ENCODE results near the gene ITPK1. TPM values are rescaled to one million over a fixed set of nuclear protein-coding genes. Genes with fewer than 3 reads are reported as not detected.
A peak's percentile ranks its signal among the peaks of the same experiment; 100 is the strongest.

Gene ITPK1
- total RNA-seq, 1 donor from 2014 or later: 112 TPM

- Histone ChIP-seq H3K27ac (replicated peaks) (peak overlapping the region; percentile 80), H3K4me3 (no peak overlapping the region), H3K4me1 (peaks cover 80% of the 10 kb centered on the region), H3K36me3 (no peaks in the 10 kb centered on the region), H3K9me3 (replicated peaks) (no peaks in the 10 kb centered on the region), H3K27me3 (ENCODE audit: low read depth) (no peaks in the 10 kb centered on the region)
- intact Hi-C loops (cut with micrococcal nuclease): no loop called here
- TF ChIP-seq CTCF (IDR thresholded peaks at IDR 0.05; ENCODE audit: borderline replicate concordance): no peak
- no peak for DNase-seq
These were observed 97.4 kb downstream of the ITPK1 start for GRCh38 chr14:93018366-93018765.

GRCh38 chr14:93017898-93018297, 97.8 kb downstream of the ITPK1 start:
- Histone ChIP-seq H3K36me3 (no peaks in the 10 kb centered on the region), H3K27me3 (ENCODE audit: low read depth) (no peaks in the 10 kb centered on the region), H3K9me3 (replicated peaks) (no peaks in the 10 kb centered on the region), H3K27ac (replicated peaks) (peak overlapping the region; percentile 80), H3K4me3 (no peak overlapping the region), H3K4me1 (peaks cover 83% of the 10 kb centered on the region)
- intact Hi-C loops (cut with micrococcal nuclease): no loop called here
- no peak for TF ChIP-seq CTCF (IDR thresholded peaks at IDR 0.05; ENCODE audit: borderline replicate concordance)
- DNase-seq: no peak

- TF ChIP-seq CTCF (IDR thresholded peaks at IDR 0.05; ENCODE audit: borderline replicate concordance): no peak
- H3K4me3 ChIP-seq: peak overlapping the region; percentile 15
- intact Hi-C loops (cut with micrococcal nuclease): no loop called here
- DNase-seq: peak; percentile 74
- H3K9me3 ChIP-seq (replicated peaks): no peaks in the 10 kb centered on the region
- peak overlapping the region; percentile 80 for H3K27ac ChIP-seq (replicated peaks)
- H3K4me1 ChIP-seq: peaks cover 89% of the 10 kb centered on the region
- no peaks in the 10 kb centered on the region for H3K36me3 ChIP-seq
- no peaks in the 10 kb centered on the region for H3K27me3 ChIP-seq (ENCODE audit: low read depth)
These were observed 98.4 kb downstream of the ITPK1 start for GRCh38 chr14:93017301-93017797.

- Histone ChIP-seq H3K27me3 (ENCODE audit: low read depth) (no peaks in the 10 kb centered on the region), H3K9me3 (replicated peaks) (no peaks in the 10 kb centered on the region), H3K36me3 (no peaks in the 10 kb centered on the region), H3K27ac (replicated peaks) (peak overlapping the region; percentile 80), H3K4me3 (no peak overlapping the region), H3K4me1 (peaks cover 99% of the 10 kb centered on the region)
- no peak for TF ChIP-seq CTCF (IDR thresholded peaks at IDR 0.05; ENCODE audit: borderline replicate concordance)
- intact Hi-C loops (cut with micrococcal nuclease): no loop called here
- no peak for DNase-seq
These were observed 99.4 kb downstream of the ITPK1 start for GRCh38 chr14:93016275-93016845.

- intact Hi-C loops (cut with micrococcal nuclease): no loop called here
- Histone ChIP-seq H3K9me3 (replicated peaks) (no peaks in the 10 kb centered on the region), H3K27me3 (ENCODE audit: low read depth) (no peaks in the 10 kb centered on the region), H3K4me1 (peaks cover 100% of the 10 kb centered on the region), H3K4me3 (no peak overlapping the region), H3K27ac (replicated peaks) (peak overlapping the region; percentile 80), H3K36me3 (no peaks in the 10 kb centered on the region)
- no peak for DNase-seq
- no peak for TF ChIP-seq CTCF (IDR thresholded peaks at IDR 0.05; ENCODE audit: borderline replicate concordance)
These were observed 100.2 kb downstream of the ITPK1 start for GRCh38 chr14:93015505-93015904.
